ENCODE results near the gene SLC16A1.

DNA sequence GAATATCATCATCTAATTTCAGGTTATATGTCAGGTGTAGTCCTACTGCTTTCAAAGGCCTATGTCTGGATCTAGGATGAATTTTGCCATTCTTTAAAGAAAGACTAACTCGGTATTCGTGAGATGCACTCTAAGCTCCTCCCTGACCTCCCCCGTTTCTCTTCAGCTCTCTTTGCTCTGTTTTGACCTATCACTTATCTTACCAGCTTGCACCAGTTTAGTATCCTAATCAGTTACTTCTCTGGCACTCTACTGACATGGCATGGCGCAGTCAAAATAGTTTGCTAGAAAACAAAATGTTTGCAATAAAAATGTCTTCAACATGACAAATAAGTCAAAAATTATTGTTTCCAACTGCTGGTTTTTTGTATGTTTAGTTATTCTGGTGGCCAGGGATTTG is 8.4 kb upstream of the SLC16A1 start:
- TF ChIP-seq POLR2A (IDR thresholded peaks at IDR 0.05) = no peak
- TF ChIP-seq, protein P1, sequence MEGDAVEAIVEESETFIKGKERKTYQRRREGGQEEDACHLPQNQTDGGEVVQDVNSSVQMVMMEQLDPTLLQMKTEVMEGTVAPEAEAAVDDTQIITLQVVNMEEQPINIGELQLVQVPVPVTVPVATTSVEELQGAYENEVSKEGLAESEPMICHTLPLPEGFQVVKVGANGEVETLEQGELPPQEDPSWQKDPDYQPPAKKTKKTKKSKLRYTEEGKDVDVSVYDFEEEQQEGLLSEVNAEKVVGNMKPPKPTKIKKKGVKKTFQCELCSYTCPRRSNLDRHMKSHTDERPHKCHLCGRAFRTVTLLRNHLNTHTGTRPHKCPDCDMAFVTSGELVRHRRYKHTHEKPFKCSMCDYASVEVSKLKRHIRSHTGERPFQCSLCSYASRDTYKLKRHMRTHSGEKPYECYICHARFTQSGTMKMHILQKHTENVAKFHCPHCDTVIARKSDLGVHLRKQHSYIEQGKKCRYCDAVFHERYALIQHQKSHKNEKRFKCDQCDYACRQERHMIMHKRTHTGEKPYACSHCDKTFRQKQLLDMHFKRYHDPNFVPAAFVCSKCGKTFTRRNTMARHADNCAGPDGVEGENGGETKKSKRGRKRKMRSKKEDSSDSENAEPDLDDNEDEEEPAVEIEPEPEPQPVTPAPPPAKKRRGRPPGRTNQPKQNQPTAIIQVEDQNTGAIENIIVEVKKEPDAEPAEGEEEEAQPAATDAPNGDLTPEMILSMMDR (IDR thresholded peaks at IDR 0.05) = no peak

Measured in right lobe of liver (tissue), 4 donors.